22Rv1 (cell line): ENCODE data around the gene BANP.
"Not testable (repeated sequence)": the region's sequence is repeated elsewhere in the genome, so short reads cannot be mapped to it uniquely, and the experiment has no call there.

ENCODE experiments used
- H3K27ac ChIP-seq: fragments of 450-650 bp; 2 replicates; pipeline ENCODE4 v1.5.1; 2017
- CTCF ChIP-seq: fragments of 450-650 bp; IDR thresholded peaks from 2 replicates; pipeline ENCODE4 v1.5.1; 2017; ENCODE audit warnings: mild to moderate bottlenecking
- ZFX ChIP-seq: fragments of 450-650 bp; IDR thresholded peaks from 2 replicates; pipeline ENCODE4 v1.6.1; 2017; ENCODE audit warnings: antibody characterized with exemption, borderline replicate concordance

BANP gene

GRCh38 chr16:88014954-88015805 lies 63.9 kb downstream of the BANP start:
- TF ChIP-seq ZFX (no peak), CTCF (no peak)

GRCh38 chr16:88015806-88016140 lies 64.5 kb downstream of the BANP start:
- H3K27ac ChIP-seq: no peak overlapping the region
- TF ChIP-seq CTCF: no peak
- no peak for TF ChIP-seq ZFX

More at GRCh38 chr16:88014954-88015805, 63.9 kb downstream of the BANP start:
- no peak overlapping the region for H3K27ac ChIP-seq

GRCh38 chr16:88016386-88016785 lies 65.2 kb downstream of the BANP start:
- not testable (repeated sequence) for H3K27ac ChIP-seq

- no peak overlapping the region for H3K27ac ChIP-seq
- TF ChIP-seq CTCF: no peak
- no peak for TF ChIP-seq ZFX
Measured at GRCh38 chr16:88016964-88017363, 65.7 kb downstream of the BANP start.

- TF ChIP-seq CTCF (no peak), ZFX (no peak)
- H3K27ac ChIP-seq: no peak overlapping the region
Measured at GRCh38 chr16:88017587-88018101, 66.4 kb downstream of the BANP start.

- H3K27ac ChIP-seq: not testable (repeated sequence)
Measured at GRCh38 chr16:88018382-88018781, 67.1 kb downstream of the BANP start.

- H3K27ac ChIP-seq: not testable (repeated sequence)
Measured at GRCh38 chr16:88019041-88019820, 68.0 kb downstream of the BANP start.

- H3K27ac ChIP-seq: no peak overlapping the region
- TF ChIP-seq ZFX: no peak
- no peak for TF ChIP-seq CTCF
Measured at GRCh38 chr16:88019821-88020515, 68.7 kb downstream of the BANP start.
